ENCODE data around the gene GASK1B.

Gene GASK1B

DNA sequence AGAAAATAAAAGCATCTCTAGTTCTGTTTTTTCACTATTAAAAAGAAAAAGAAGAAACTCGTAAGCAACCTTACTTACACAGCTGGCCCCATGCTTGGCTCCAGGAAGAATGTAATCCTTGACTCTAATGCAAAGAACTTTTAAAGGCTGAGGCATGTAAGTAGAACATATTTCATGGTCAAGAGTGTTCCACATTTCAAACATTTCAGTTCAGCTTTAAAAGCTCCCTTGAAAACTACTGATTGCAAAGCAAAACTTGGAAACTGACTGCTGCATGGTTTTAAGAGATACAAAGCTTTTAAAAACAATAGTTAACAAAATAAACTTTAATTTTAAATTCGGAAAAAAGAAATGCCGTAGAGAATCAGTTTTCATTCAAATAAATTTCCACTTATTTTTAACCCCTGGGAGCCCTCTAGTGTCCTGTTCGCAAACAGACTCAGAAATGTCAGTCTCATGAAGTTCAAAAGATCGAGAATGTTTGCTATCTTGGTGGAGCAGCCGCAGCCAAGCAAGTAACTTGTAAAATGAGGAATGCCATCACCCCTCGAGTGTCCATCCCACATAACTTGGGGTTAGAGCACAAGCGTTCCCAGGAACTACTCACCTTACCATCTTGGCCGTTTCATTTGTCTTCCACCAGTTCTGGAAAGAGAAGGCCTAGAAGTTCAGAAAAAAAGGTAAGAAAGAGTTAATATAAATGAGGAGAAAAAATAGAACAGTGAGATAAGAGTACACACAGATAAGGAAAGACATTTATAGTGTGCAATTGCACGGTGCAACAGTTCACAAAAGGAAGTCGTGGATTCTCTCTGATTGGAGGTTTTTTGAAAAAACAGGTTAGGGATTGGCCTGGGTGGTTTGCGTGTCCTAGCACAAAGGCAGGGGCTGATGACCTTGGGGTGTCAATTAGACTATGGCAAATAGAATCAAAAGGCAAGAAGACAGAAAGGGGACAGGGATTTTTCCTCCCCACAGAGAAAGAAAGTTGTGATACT lies at the start of gene GASK1B:
TSS of gene GASK1B (minus strand) at position 765 of the 998 bp plus-strand sequence. CDS start 1,650 bp downstream, outside the sequence.
- H3K27ac ChIP-seq, result peak within 1 kb of the TSS; percentile 42; the same call in 1 of the 2 replicates
- peak; percentile 82 for TF ChIP-seq CTCF (conservative IDR thresholded peaks at IDR 0.05)
- no peak for TF ChIP-seq ZFX (IDR thresholded peaks at IDR 0.05)

DNA sequence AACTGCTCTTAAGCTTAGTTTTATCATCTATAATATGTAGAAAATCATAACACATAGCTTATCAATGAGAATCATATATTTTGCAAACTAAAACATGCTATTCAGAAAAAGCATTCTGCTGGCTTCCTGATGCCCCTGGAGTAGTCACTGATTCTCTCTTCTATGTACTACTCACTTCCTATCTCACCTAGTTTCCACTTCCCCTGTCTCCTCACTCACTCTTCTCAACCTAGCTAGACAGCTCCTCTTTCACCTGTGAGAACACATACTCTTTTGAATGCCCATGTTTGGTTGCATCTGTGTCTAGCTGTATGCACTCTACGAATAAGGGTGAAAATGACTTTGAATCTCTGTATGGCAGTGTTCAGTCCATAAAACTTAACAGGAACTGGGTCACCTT lies 46.8 kb upstream of the GASK1B start:
- no peak overlapping the region for H3K27ac ChIP-seq
- no peak for TF ChIP-seq CTCF (conservative IDR thresholded peaks at IDR 0.05)

DNA sequence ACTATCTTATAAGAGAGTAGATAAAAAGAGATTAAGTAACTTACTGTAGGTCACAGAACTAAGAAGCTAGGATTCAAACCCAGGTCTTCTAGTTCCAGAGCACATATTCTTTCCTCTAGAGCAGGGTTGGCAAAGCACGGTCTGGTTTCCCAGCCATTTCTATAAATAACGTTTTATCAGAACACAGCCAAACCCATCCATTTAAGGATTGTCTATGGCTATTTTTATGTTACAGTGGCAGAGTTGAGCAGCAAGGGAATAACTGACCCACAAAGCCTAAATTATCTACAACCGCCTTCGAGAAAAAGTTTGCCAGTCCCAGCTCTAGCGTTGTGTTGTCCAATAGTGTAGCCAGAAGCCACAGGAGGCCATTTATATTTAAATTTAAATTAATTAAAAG lies 44.9 kb upstream of the GASK1B start:
- TF ChIP-seq CTCF (conservative IDR thresholded peaks at IDR 0.05) (no peak), ZFX (IDR thresholded peaks at IDR 0.05) (no peak)

GRCh38 chr4:158214856-158215255 lies 42.0 kb upstream of the GASK1B start:
- no peak for TF ChIP-seq CTCF (conservative IDR thresholded peaks at IDR 0.05)
- no peak for TF ChIP-seq ZFX (IDR thresholded peaks at IDR 0.05)
- H3K27ac ChIP-seq, result no peak overlapping the region

More for the DNA sequence above, 44.9 kb upstream of the GASK1B start:
- H3K27ac ChIP-seq, result no peak overlapping the region

DNA sequence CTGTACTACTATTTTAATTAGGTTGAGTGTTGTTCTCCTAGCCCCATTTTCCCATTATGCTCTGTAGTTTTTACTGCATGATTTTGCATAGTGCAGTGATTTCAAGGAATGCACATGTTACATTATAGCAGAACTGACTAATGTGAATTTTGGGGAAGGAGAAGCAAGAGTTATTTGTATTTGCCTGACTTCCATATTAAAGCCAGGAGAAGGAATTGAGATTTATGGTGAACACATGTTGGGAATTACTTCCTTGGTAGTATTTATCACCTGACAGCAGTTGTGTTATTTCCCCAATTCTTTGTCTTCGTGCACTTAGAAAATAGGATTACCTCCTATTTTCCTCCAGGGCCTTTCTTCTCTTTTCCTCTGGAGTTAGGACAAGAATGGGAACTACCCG lies 40.6 kb upstream of the GASK1B start:
- TF ChIP-seq ZFX (IDR thresholded peaks at IDR 0.05), result no peak
- no peak for TF ChIP-seq CTCF (conservative IDR thresholded peaks at IDR 0.05)
- no peak overlapping the region for H3K27ac ChIP-seq

GRCh38 chr4:158211222-158211621 lies 38.4 kb upstream of the GASK1B start:
- H3K27ac ChIP-seq, result no peak overlapping the region
- TF ChIP-seq ZFX (IDR thresholded peaks at IDR 0.05), result no peak
- no peak for TF ChIP-seq CTCF (conservative IDR thresholded peaks at IDR 0.05)

Measured in C4-2B (cell line).